IMR-90 (cell line): ENCODE measurements around the gene VPS35. TPM values are rescaled to one million over a fixed set of nuclear protein-coding genes. Genes with fewer than 3 reads are reported as not detected.

Source experiments
- ATAC-seq: fragments of 200-7000 bp; cut with Tn5 transposase; 2 replicates; pipeline ENCODE4 v1.9.1; 2020; ENCODE audit warnings: low read depth, mild to moderate bottlenecking, moderate library complexity
- BruUV-seq: library from RNA; stranded (reverse); fragments of 400-500 nt; replicated peaks from 2 replicates; lab custom pipeline; 2021; lab: Mats Ljungman, UMichigan
- CTCF ChIA-PET: fragments of 300-600 bp; formaldehyde crosslinking; extraction: SDS; loops from one replicate; lab custom pipeline; 2021; ENCODE audit warnings: antibody characterized with exemption; lab: Yijun Ruan, JAX
- POLR2A ChIA-PET: fragments of 300-600 bp; sonication (Branson Sonifier 250); formaldehyde crosslinking; loops from one replicate; lab custom pipeline; 2022; ENCODE audit warnings: antibody characterized with exemption; ENCODE audit not compliant: unreplicated experiment; lab: Charles Lee
- DNase-seq: peaks from one replicate; pipeline ENCODE4 v3.0.0; 2013
- H2AFZ ChIP-seq: replicated peaks from 2 replicates; pipeline ENCODE3; 2013; ENCODE audit warnings: low read length, mild to moderate bottlenecking; ENCODE audit not compliant: poor library complexity
- H2AK5ac ChIP-seq: 2 replicates; pipeline ENCODE4 v1.6.1; 2013; ENCODE audit warnings: low read depth, low read length, inconsistent platforms
- H2AK9ac ChIP-seq: replicated peaks from 2 replicates; pipeline ENCODE3; 2013; ENCODE audit warnings: mild to moderate bottlenecking, low read depth, low read length, moderate library complexity; ENCODE audit not compliant: poor library complexity
- H2BK120ac ChIP-seq: 2 replicates; pipeline ENCODE4 v1.6.1; 2013; ENCODE audit warnings: low read depth, low read length, inconsistent platforms
- H2BK15ac ChIP-seq: 3 replicates; pipeline ENCODE4 v1.6.1; 2013; ENCODE audit warnings: low read depth, low read length, inconsistent platforms
- H2BK20ac ChIP-seq: 2 replicates; pipeline ENCODE4 v1.6.1; 2013; ENCODE audit warnings: low read depth, mild to moderate bottlenecking, inconsistent platforms, low read length, moderate library complexity
- H2BK5ac ChIP-seq: 2 replicates; pipeline ENCODE4 v1.6.1; 2013; ENCODE audit warnings: mild to moderate bottlenecking, low read depth, low read length, inconsistent platforms; ENCODE audit not compliant: poor library complexity, severe bottlenecking
- H3K14ac ChIP-seq: replicated peaks from 2 replicates; pipeline ENCODE4 v1.6.1; 2013; ENCODE audit warnings: low read depth, low read length, inconsistent platforms
- H3K18ac ChIP-seq: 2 replicates; pipeline ENCODE4 v1.6.1; 2013; ENCODE audit warnings: low read depth, low read length, control low read depth
- H3K23ac ChIP-seq: 2 replicates; pipeline ENCODE4 v1.6.1; 2013; ENCODE audit warnings: low read depth, low read length, inconsistent platforms
- H3K27ac ChIP-seq: 2 replicates; pipeline ENCODE4 v1.5.1; 2013; ENCODE audit warnings: mild to moderate bottlenecking, control low read depth, low read length; ENCODE audit not compliant: insufficient read depth
- H3K27me3 ChIP-seq: 2 replicates; pipeline ENCODE4 v1.6.1; 2013; ENCODE audit warnings: low read length; ENCODE audit not compliant: control insufficient read depth, insufficient read depth
- H3K36me3 ChIP-seq: 2 replicates; pipeline ENCODE4 v1.6.1; 2013; ENCODE audit warnings: low read length, mixed read lengths; ENCODE audit not compliant: control insufficient read depth, insufficient read depth
- H3K4ac ChIP-seq: 2 replicates; pipeline ENCODE4 v1.6.1; 2013; ENCODE audit warnings: low read depth, low read length, inconsistent platforms
- H3K4me1 ChIP-seq: 2 replicates; pipeline ENCODE4 v1.6.1; 2013; ENCODE audit warnings: low read length, mixed read lengths; ENCODE audit not compliant: control insufficient read depth, insufficient read depth
- H3K4me2 ChIP-seq: 2 replicates; pipeline ENCODE4 v1.6.1; 2013; ENCODE audit warnings: low read depth, mild to moderate bottlenecking, control low read depth, low read length, moderate library complexity
- H3K4me3 ChIP-seq: 2 replicates; pipeline ENCODE4 v1.5.1; 2013; ENCODE audit warnings: low read depth, mild to moderate bottlenecking, control low read depth, low read length, moderate library complexity; ENCODE audit not compliant: insufficient read depth
- H3K56ac ChIP-seq: 2 replicates; pipeline ENCODE4 v1.6.1; 2013; ENCODE audit warnings: low read length, inconsistent platforms; ENCODE audit not compliant: insufficient read depth; ENCODE audit errors: extremely low read depth
- H3K79me1 ChIP-seq, 2 experiments: 2 replicates each; pipeline ENCODE4 v1.6.1; 2013; ENCODE audit warnings: low read length in 2 of 2, inconsistent platforms in 1 of 2, low read depth in 1 of 2
- H3K9ac ChIP-seq: 2 replicates; pipeline ENCODE4 v1.6.1; 2013; ENCODE audit warnings: low read depth, low read length, control low read depth
- H3K9me1 ChIP-seq: 2 replicates; pipeline ENCODE4 v1.6.1; 2013; ENCODE audit warnings: low read length, inconsistent platforms; ENCODE audit not compliant: insufficient read depth
- H3K9me3 ChIP-seq: 2 replicates; pipeline ENCODE4 v1.6.1; 2013; ENCODE audit warnings: low read length; ENCODE audit not compliant: control insufficient read depth, insufficient read depth
- H4K20me1 ChIP-seq: 2 replicates; pipeline ENCODE4 v1.6.1; 2013; ENCODE audit warnings: low read length, inconsistent platforms; ENCODE audit not compliant: insufficient read depth
- H4K5ac ChIP-seq: 2 replicates; pipeline ENCODE4 v1.6.1; 2013; ENCODE audit warnings: mild to moderate bottlenecking, low read depth, low read length, control low read depth
- H4K8ac ChIP-seq, 2 experiments: 2 replicates each; pipeline ENCODE4 v1.6.1; 2013; ENCODE audit warnings: low read depth in 2 of 2, low read length in 2 of 2, control low read depth in 1 of 2, inconsistent platforms in 1 of 2
- H4K91ac ChIP-seq: 2 replicates; pipeline ENCODE4 v1.6.1; 2013; ENCODE audit warnings: low read depth, low read length, inconsistent platforms; ENCODE audit not compliant: insufficient read depth
- CHD1 ChIP-seq: IDR thresholded peaks from 2 replicates; pipeline ENCODE4 v1.6.1; 2012; ENCODE audit warnings: low read depth, low read length, improper control_type of control experiment
- CTCF ChIP-seq: conservative IDR thresholded peaks from 2 replicates; pipeline ENCODE4 v1.5.1; 2012; ENCODE audit warnings: mild to moderate bottlenecking, low read depth, low read length, improper control_type of control experiment
- ELK1 ChIP-seq: fragments of 150-350 bp; IDR thresholded peaks from 2 replicates; pipeline ENCODE4 v1.6.1; 2016; ENCODE audit warnings: low read depth, mild to moderate bottlenecking, low read length, moderate library complexity, borderline replicate concordance
- MAFK ChIP-seq: IDR thresholded peaks from 2 replicates; pipeline ENCODE4 v1.6.1; 2012; ENCODE audit warnings: low read depth, low read length, improper control_type of control experiment
- MAZ ChIP-seq: IDR thresholded peaks from 2 replicates; pipeline ENCODE4 v1.6.1; 2012; ENCODE audit warnings: low read depth, mild to moderate bottlenecking, low read length, improper control_type of control experiment, moderate library complexity, borderline replicate concordance
- MXI1 ChIP-seq: IDR thresholded peaks from 2 replicates; pipeline ENCODE4 v1.6.1; 2012; ENCODE audit warnings: low read depth, mild to moderate bottlenecking, low read length, moderate library complexity, borderline replicate concordance
- RAD21 ChIP-seq: IDR thresholded peaks from 2 replicates; pipeline ENCODE4 v1.6.1; 2012; ENCODE audit warnings: low read length, improper control_type of control experiment
- RCOR1 ChIP-seq: IDR thresholded peaks from 2 replicates; pipeline ENCODE4 v1.6.1; 2012; ENCODE audit warnings: mild to moderate bottlenecking, low read length, improper control_type of control experiment; ENCODE audit not compliant: insufficient replicate concordance
- RFX5 ChIP-seq: IDR thresholded peaks from 2 replicates; pipeline ENCODE4 v1.8.0; 2012; ENCODE audit warnings: low read depth, mild to moderate bottlenecking, low read length, moderate library complexity
- USF2 ChIP-seq: fragments of 150-350 bp; IDR thresholded peaks from 2 replicates; pipeline ENCODE4 v1.6.1; 2017; ENCODE audit warnings: mild to moderate bottlenecking, antibody characterized with exemption, low read length, low read depth
- WGBS, 2 experiments: methylation state at CpG; one replicate each; pipeline versions ENCODE4 v1.1.5 to v1.1.7; 2013; ENCODE audit warnings: missing lambda C conversion rate in 2 of 2; ENCODE audit not compliant: insufficient read length in 1 of 2; ENCODE audit errors: extremely low coverage in 2 of 2; 5-methylcytosine and 5-hydroxymethylcytosine counted together
- dilution Hi-C: fragments of 300-500 bp; cut with HindIII; formaldehyde crosslinking; loops from one replicate; pipeline ENCODE4 v1.14.3; 2018; ENCODE audit warnings: low sequenced_read_pairs; ENCODE audit not compliant: unreplicated experiment
- in situ Hi-C: fragments of 300-500 bp; cut with MboI; formaldehyde crosslinking; loops from 3 replicates; pipeline ENCODE4 v1.14.3; 2019; ENCODE audit warnings: low sequenced_read_pairs, inconsistent platforms, mixed read lengths
- intact Hi-C: fragments of 100-400 bp; cut with micrococcal nuclease; formaldehyde crosslinking; loops from 2 replicates; pipeline ENCODE4 v1.10.0; 2022
- polyA plus RNA-seq, 3 experiments: library from polyadenylated mRNA; depleted of rRNA; stranded (reverse); fragments of >200 nt; gene quantifications; 2 replicates each; pipeline ENCODE4 v1.2.3, GENCODE V29; 2012; ENCODE audit warnings: low replicate concordance in 1 of 3
- total RNA-seq: library from RNA; depleted of rRNA; stranded (reverse); fragments of >200 nt; gene quantifications from 2 replicates; pipeline ENCODE4 v1.2.3, GENCODE V29; 2012

The VPS35 gene
- total and polyA plus RNA-seq, 2 of the 4 experiments (the other 2 are of a cell fraction) = 42.3 to 89.4 TPM

- H3K4ac ChIP-seq = no peak overlapping the region
- ChIA-PET POLR2A (interaction anchor here (0.6 kb wide), 1 partner anchor 50 kb away, joined by 7 read pairs; no protein-coding TSS in a partner anchor), CTCF (interaction anchor here (0.7 to 2.4 kb wide), 5 partner anchors 13 to 137 kb away, joined by 3 to 9 read pairs (median 6); no protein-coding TSS in a partner anchor)
- WGBS, 2 experiments = 50 to 100% methylated on average over 1 of the region's 4 CpGs
- peaks cover 22 to 42% of the 10 kb centered on the region in 2 experiments for H3K79me1 ChIP-seq
- H3K4me3 ChIP-seq = no peak overlapping the region
- H3K18ac ChIP-seq = no peak overlapping the region
- H2BK20ac ChIP-seq = no peak overlapping the region
- no peaks in the 10 kb centered on the region for H3K27me3 ChIP-seq
- H4K5ac ChIP-seq = peak overlapping the region; percentile 10; the same call in 1 of the 2 replicates
- H3K23ac ChIP-seq = peak overlapping the region; percentile 93
- peak overlapping the region; percentile 40 for H2AFZ ChIP-seq
- TF ChIP-seq MAZ = no peak
- TF ChIP-seq RFX5 = no peak
- TF ChIP-seq MAFK = no peak
- TF ChIP-seq USF2 = no peak
- no peak for TF ChIP-seq ELK1
- no peak for TF ChIP-seq CHD1
- no peak for TF ChIP-seq CTCF
- no peak for TF ChIP-seq MXI1
- no peak for TF ChIP-seq RAD21
- TF ChIP-seq RCOR1 = no peak
- BruUV-seq = no TSS peak
- no peak for ATAC-seq
- H2AK9ac ChIP-seq = no peak overlapping the region
- H3K27ac ChIP-seq = no peak overlapping the region
- no peak overlapping the region for H4K91ac ChIP-seq
- peak overlapping the region in 1 of 2 experiments; percentile 59; a peak in 2 of 4 replicates for H4K8ac ChIP-seq
- H3K9me1 ChIP-seq = peaks cover 5% of the 10 kb centered on the region
- H3K9me3 ChIP-seq = no peaks in the 10 kb centered on the region
- in situ Hi-C loops (no loop called here), intact Hi-C loops (loop anchor here (2.0 kb wide), 1 partner anchor 139 kb away; the partner anchor contains the start of gene C16orf87), dilution Hi-C loops (no loop called here)
- H2BK15ac ChIP-seq = no peak overlapping the region
- DNase-seq = peak; percentile 24
- peaks cover 33% of the 10 kb centered on the region for H4K20me1 ChIP-seq
- H2BK120ac ChIP-seq = no peak overlapping the region
- peaks cover 3% of the 10 kb centered on the region; the same call in 1 of the 2 replicates for H3K36me3 ChIP-seq
- H2BK5ac ChIP-seq = peak overlapping the region; percentile 84
- no peak overlapping the region for H2AK5ac ChIP-seq
- no peak overlapping the region for H3K9ac ChIP-seq
- H3K14ac ChIP-seq = peak overlapping the region; percentile 85; the same call in 1 of the 2 replicates
- H3K4me2 ChIP-seq = peak overlapping the region; percentile 95; the same call in 1 of the 2 replicates
- H3K4me1 ChIP-seq = peaks cover 4% of the 10 kb centered on the region
- H3K56ac ChIP-seq = no peak overlapping the region
Measured at GRCh38 chr16:46691726-46692125, 2.7 kb upstream of the VPS35 start.
